Mesenchymal stem cell (in vitro differentiated cells and primary cell): ENCODE results near the gene TAGLN.

ENCODE experiments used
- DNase-seq: peaks from one replicate; pipeline ENCODE4 v3.0.0-alpha.2; 2013
- H2AFZ ChIP-seq: one replicate; pipeline ENCODE4 v1.6.1; 2013; ENCODE audit warnings: low read depth, mild to moderate bottlenecking, control low read depth, inconsistent platforms, low read length, moderate library complexity
- H2AK5ac ChIP-seq: 2 replicates; pipeline ENCODE4 v1.6.1; 2013; ENCODE audit warnings: low read length, moderate library complexity, mild to moderate bottlenecking, inconsistent platforms; ENCODE audit not compliant: severe bottlenecking
- H2BK120ac ChIP-seq: one replicate; pipeline ENCODE4 v1.6.1; 2013; ENCODE audit warnings: low read depth, mild to moderate bottlenecking, inconsistent platforms, low read length, moderate library complexity
- H2BK12ac ChIP-seq, 2 experiments: one replicate each; pipeline ENCODE4 v1.6.1; 2013; ENCODE audit warnings: inconsistent platforms in 2 of 2, low read length in 2 of 2, mild to moderate bottlenecking in 2 of 2, moderate library complexity in 2 of 2, control low read depth in 1 of 2
- H2BK15ac ChIP-seq: one replicate; pipeline ENCODE4 v1.6.1; 2013; ENCODE audit warnings: mild to moderate bottlenecking, low read depth, inconsistent platforms; ENCODE audit not compliant: poor library complexity, severe bottlenecking
- H2BK5ac ChIP-seq: 2 replicates; pipeline ENCODE4 v1.6.1; 2013; ENCODE audit warnings: low read depth, mild to moderate bottlenecking, low read length, control low read depth, inconsistent platforms; ENCODE audit not compliant: poor library complexity, severe bottlenecking
- H3K14ac ChIP-seq, 2 experiments: one replicate each; pipeline ENCODE4 v1.6.1; 2013; ENCODE audit warnings: inconsistent platforms in 2 of 2, low read length in 2 of 2, control low read depth in 1 of 2, mild to moderate bottlenecking in 1 of 2, moderate library complexity in 1 of 2
- H3K18ac ChIP-seq, 2 experiments: one replicate each; pipeline ENCODE4 v1.6.1; 2013; ENCODE audit warnings: inconsistent platforms in 2 of 2, low read length in 2 of 2, control low read depth in 1 of 2, low read depth in 1 of 2, mild to moderate bottlenecking in 1 of 2
- H3K23ac ChIP-seq, 2 experiments: one replicate each; pipeline ENCODE4 v1.6.1; 2013; ENCODE audit warnings: inconsistent platforms in 2 of 2, low read length in 2 of 2, mild to moderate bottlenecking in 2 of 2, moderate library complexity in 2 of 2, control low read depth in 1 of 2
- H3K27ac ChIP-seq: 2 replicates; pipeline ENCODE4 v1.5.1; 2013; ENCODE audit warnings: mild to moderate bottlenecking, moderate library complexity, low read length, control low read depth, inconsistent platforms; ENCODE audit not compliant: poor library complexity, severe bottlenecking
- H3K27me3 ChIP-seq, 2 experiments: 2 replicates each; pipeline versions ENCODE4 v1.6.1 to v1.7.0; 2013; ENCODE audit warnings: low read length in 2 of 2, mild to moderate bottlenecking in 2 of 2, moderate library complexity in 2 of 2, control low read depth in 1 of 2, inconsistent platforms in 1 of 2; ENCODE audit not compliant: control insufficient read depth in 1 of 2, insufficient read depth in 1 of 2
- H3K36me3 ChIP-seq, 2 experiments: 2 replicates each; pipeline versions ENCODE4 v1.6.1 to v1.7.0; 2013; ENCODE audit warnings: low read length in 2 of 2, control low read depth in 1 of 2, inconsistent platforms in 1 of 2, low read depth in 1 of 2, mild to moderate bottlenecking in 1 of 2; ENCODE audit not compliant: insufficient read depth in 2 of 2, control insufficient read depth in 1 of 2
- H3K4ac ChIP-seq, 2 experiments: one replicate each; pipeline ENCODE4 v1.6.1; 2013; ENCODE audit warnings: inconsistent platforms in 2 of 2, low read length in 2 of 2, mild to moderate bottlenecking in 2 of 2, moderate library complexity in 2 of 2, control low read depth in 1 of 2, low read depth in 1 of 2
- H3K4me1 ChIP-seq: 2 replicates; pipeline ENCODE4 v1.6.1; 2013; ENCODE audit warnings: low read depth, low read length, control low read depth; ENCODE audit not compliant: control insufficient read depth, insufficient read depth
- H3K4me2 ChIP-seq: 2 replicates; pipeline ENCODE4 v1.6.1; 2013; ENCODE audit warnings: low read length, mild to moderate bottlenecking, inconsistent platforms; ENCODE audit not compliant: poor library complexity, severe bottlenecking
- H3K4me3 ChIP-seq, 2 experiments: 2 replicates each; pipeline versions ENCODE4 v1.5.1 to v1.7.0; 2013; ENCODE audit warnings: low read length in 2 of 2, mild to moderate bottlenecking in 2 of 2, control low read depth in 1 of 2, low read depth in 1 of 2; ENCODE audit not compliant: insufficient read depth in 1 of 2
- H3K79me1 ChIP-seq: replicated peaks from 2 replicates; pipeline ENCODE4 v1.6.1; 2013; ENCODE audit warnings: mild to moderate bottlenecking, control low read depth, low read length, inconsistent platforms; ENCODE audit not compliant: poor library complexity, severe bottlenecking
- H3K9ac ChIP-seq: 2 replicates; pipeline ENCODE4 v1.7.0; 2013; ENCODE audit warnings: mild to moderate bottlenecking, low read length, moderate library complexity
- H3K9me3 ChIP-seq: 2 replicates; pipeline ENCODE4 v1.7.0; 2013; ENCODE audit warnings: mild to moderate bottlenecking, low read length; ENCODE audit not compliant: control insufficient read depth
- H4K8ac ChIP-seq: one replicate; pipeline ENCODE4 v1.6.1; 2013; ENCODE audit warnings: inconsistent platforms, mild to moderate bottlenecking, low read length, moderate library complexity
- H4K91ac ChIP-seq: one replicate; pipeline ENCODE4 v1.6.1; 2013; ENCODE audit warnings: mild to moderate bottlenecking, low read length, inconsistent platforms
- WGBS: methylation state at CpG from one replicate; pipeline ENCODE4 v1.1.7; 2013; ENCODE audit warnings: mixed read lengths; 5-methylcytosine and 5-hydroxymethylcytosine counted together

The TAGLN gene

DNA sequence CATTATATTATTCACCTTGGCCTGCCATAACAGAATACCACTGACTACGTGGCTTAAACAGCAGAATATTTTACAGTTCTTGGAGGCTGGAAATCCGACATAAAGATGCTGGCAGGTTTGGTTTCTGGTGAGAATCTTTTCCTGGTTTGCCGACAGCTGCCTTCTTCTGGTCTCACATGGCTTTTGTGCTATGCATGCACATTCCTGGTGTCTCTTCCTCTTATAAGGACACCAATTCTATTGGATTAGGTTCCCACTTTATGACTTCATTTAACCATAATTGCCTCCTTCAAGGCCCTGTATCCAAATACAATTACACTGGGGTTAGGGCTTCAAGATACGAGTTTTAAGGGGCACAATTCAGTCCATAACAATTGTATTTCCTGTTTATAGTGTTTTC lies 50.4 kb downstream of the TAGLN start:
- no peak overlapping the region for H3K27ac ChIP-seq
- no peak overlapping the region for H3K9ac ChIP-seq
- no peak overlapping the region for H2BK15ac ChIP-seq
- H3K23ac ChIP-seq, result no peak overlapping the region
- H3K79me1 ChIP-seq, result peaks cover 5% of the 10 kb centered on the region
- no peaks in the 10 kb centered on the region for H3K4me1 ChIP-seq
- no peak overlapping the region for H2BK120ac ChIP-seq
- H3K18ac ChIP-seq, result no peak overlapping the region
- no peaks in the 10 kb centered on the region for H3K9me3 ChIP-seq
- WGBS, result 97% methylated on average over 3 of the region's 4 CpGs
- no peak overlapping the region for H4K8ac ChIP-seq
- H2BK5ac ChIP-seq, result no peak overlapping the region
- H3K4me2 ChIP-seq, result no peak overlapping the region
- no peak overlapping the region for H2BK12ac ChIP-seq
- H4K91ac ChIP-seq, result no peak overlapping the region
- H3K14ac ChIP-seq, result no peak overlapping the region
- no peak overlapping the region for H2AFZ ChIP-seq
- H2AK5ac ChIP-seq, result no peak overlapping the region
- no peak overlapping the region for H3K4ac ChIP-seq
- H3K27me3 ChIP-seq, result no peaks in the 10 kb centered on the region
- no peak for DNase-seq
- peaks cover 26 to 64% of the 10 kb centered on the region in 2 experiments for H3K36me3 ChIP-seq
- H3K4me3 ChIP-seq, result no peak overlapping the region

DNA sequence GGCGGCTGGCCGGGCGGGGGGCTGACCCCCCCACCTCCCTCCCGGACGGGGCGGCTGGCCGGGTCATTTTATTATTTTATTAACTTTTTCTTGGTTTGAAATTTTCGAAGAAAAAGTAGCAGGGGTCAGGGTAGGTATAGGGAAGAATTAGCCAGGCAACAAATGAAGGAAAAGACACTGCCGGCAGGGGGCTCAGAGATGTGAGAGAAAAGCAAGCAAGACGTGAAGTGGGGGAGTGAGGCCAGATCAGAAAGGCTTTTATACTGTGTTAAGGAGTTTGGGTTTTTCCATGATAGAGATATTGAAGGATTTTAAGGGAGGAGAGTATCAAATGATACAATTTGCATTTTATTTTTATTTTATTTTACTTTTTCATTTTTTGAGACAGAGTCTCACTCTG lies 52.3 kb downstream of the TAGLN start:
- no peaks in the 10 kb centered on the region for H3K4me1 ChIP-seq
- no peak overlapping the region for H3K23ac ChIP-seq
- H3K9ac ChIP-seq, result no peak overlapping the region
- no peak overlapping the region for H3K4me3 ChIP-seq
- no peak overlapping the region for H3K27ac ChIP-seq
- H3K4me2 ChIP-seq, result no peak overlapping the region
- H4K8ac ChIP-seq, result no peak overlapping the region
- no peak overlapping the region for H2BK120ac ChIP-seq
- no peak overlapping the region for H3K4ac ChIP-seq
- over 99% methylated on average over 7 of the region's 10 CpGs for WGBS
- peaks cover 20 to 59% of the 10 kb centered on the region in 2 experiments for H3K36me3 ChIP-seq
- H2BK15ac ChIP-seq, result no peak overlapping the region
- H2AFZ ChIP-seq, result no peak overlapping the region
- H3K27me3 ChIP-seq, result no peaks in the 10 kb centered on the region
- no peak overlapping the region for H2BK5ac ChIP-seq
- H3K9me3 ChIP-seq, result no peaks in the 10 kb centered on the region
- no peak overlapping the region for H4K91ac ChIP-seq
- peaks cover 5% of the 10 kb centered on the region for H3K79me1 ChIP-seq
- H3K14ac ChIP-seq, result no peak overlapping the region
- H2BK12ac ChIP-seq, result no peak overlapping the region
- no peak overlapping the region for H2AK5ac ChIP-seq
- no peak for DNase-seq
- H3K18ac ChIP-seq, result no peak overlapping the region

DNA sequence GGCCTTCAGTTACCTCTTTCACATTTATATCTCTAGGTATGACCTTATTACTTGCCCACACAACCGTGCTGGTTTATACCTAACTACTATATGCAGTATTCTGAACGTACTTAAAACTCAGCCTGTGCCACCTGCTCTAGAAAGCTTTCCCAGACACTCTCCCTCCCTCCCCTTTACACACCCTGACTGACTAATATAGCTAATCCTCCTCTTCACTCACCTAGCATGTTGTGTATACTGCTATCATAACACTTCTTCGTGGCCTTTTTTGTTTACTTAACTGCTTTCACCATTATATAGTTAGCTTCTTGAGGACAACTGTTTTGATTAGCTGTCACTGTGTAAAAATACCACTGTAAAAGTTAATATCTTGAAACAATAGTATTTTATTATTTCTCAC lies 56.8 kb downstream of the TAGLN start:
- Histone ChIP-seq H2BK12ac (no peak overlapping the region), H3K18ac (no peak overlapping the region), H3K27me3 (no peaks in the 10 kb centered on the region), H4K91ac (no peak overlapping the region), H2BK5ac (no peak overlapping the region), H3K79me1 (peaks cover 4% of the 10 kb centered on the region), H2BK15ac (no peak overlapping the region), H2AK5ac (no peak overlapping the region), H3K4me2 (no peak overlapping the region), H2AFZ (no peak overlapping the region), H3K9me3 (no peaks in the 10 kb centered on the region), H2BK120ac (no peak overlapping the region), H3K4me3 (no peak overlapping the region), H3K36me3 (peaks cover 9 to 30% of the 10 kb centered on the region in 2 experiments), H3K27ac (no peak overlapping the region), H3K9ac (no peak overlapping the region), H4K8ac (no peak overlapping the region), H3K4ac (no peak overlapping the region), H3K4me1 (no peaks in the 10 kb centered on the region), H3K23ac (no peak overlapping the region), H3K14ac (no peak overlapping the region)
- WGBS, result 94% methylated on average over 2 of the region's 3 CpGs
- no peak for DNase-seq

DNA sequence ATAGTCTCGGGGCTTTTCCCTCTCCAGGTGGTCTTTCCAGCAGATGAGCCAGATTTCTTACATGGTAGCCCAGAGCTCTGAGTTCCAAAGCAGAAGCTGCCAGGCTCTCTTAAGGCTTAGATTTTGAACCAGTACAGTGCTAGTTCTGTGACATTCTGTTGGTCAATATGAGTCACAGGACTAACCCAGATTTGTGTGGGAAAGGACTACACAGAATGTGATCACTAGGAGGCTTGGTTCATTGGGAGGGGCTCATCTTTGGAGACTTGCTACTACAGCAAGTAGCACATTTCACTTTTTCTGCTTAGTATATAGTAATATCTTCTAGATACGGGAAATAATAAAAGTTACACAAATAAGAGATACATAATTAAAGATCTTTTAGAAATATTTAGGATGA lies 57.4 kb downstream of the TAGLN start:
- Histone ChIP-seq H3K27me3 (no peaks in the 10 kb centered on the region), H2BK5ac (no peak overlapping the region), H3K18ac (no peak overlapping the region), H3K4me1 (no peaks in the 10 kb centered on the region), H3K27ac (no peak overlapping the region), H3K36me3 (peaks cover 10 to 31% of the 10 kb centered on the region in 2 experiments), H3K79me1 (peaks cover 4% of the 10 kb centered on the region), H3K14ac (no peak overlapping the region), H3K4ac (no peak overlapping the region), H4K8ac (no peak overlapping the region), H3K23ac (no peak overlapping the region), H3K9ac (no peak overlapping the region), H2BK15ac (no peak overlapping the region), H3K4me3 (no peak overlapping the region), H3K9me3 (no peaks in the 10 kb centered on the region), H2AK5ac (no peak overlapping the region), H2BK120ac (no peak overlapping the region), H4K91ac (no peak overlapping the region), H3K4me2 (no peak overlapping the region), H2BK12ac (no peak overlapping the region), H2AFZ (no peak overlapping the region)
- DNase-seq, result peak; percentile 42
- WGBS, result 100% methylated on average over 1 of the region's 2 CpGs
